ENCODE data around the gene SETDB1.

GRCh38 chr1:150944856-150945255 is 18.7 kb downstream of the SETDB1 start:
- TF ChIP-seq CTCF (IDR thresholded peaks at IDR 0.05) (no peak), EZH2 (IDR thresholded peaks at IDR 0.05) (no peak), EZH2phosphoT487 (IDR thresholded peaks at IDR 0.05) (no peak)

Data from neural progenitor cell (in vitro differentiated cells).